GM21526 (cell line): Measurements from ENCODE around the gene MCFD2.
"Not testable (repeated sequence)": the region's sequence is repeated elsewhere in the genome, so short reads cannot be mapped to it uniquely, and the experiment has no call there.

ENCODE experiments used
- ATAC-seq: cut with Tn5 transposase; IDR thresholded peaks from one replicate; pipeline ENCODE4 v1.9.1; 2021; ENCODE audit warnings: moderate library complexity; ENCODE audit not compliant: unreplicated experiment, low FRiP score

The MCFD2 gene

GRCh38 chr2:46875962-46876689, 39.5 kb downstream of the MCFD2 start:
- ATAC-seq, result not testable (repeated sequence)

GRCh38 chr2:46875226-46875899, 40.2 kb downstream of the MCFD2 start:
- ATAC-seq, result no peak

- ATAC-seq, result no peak
These were observed 41.2 kb downstream of the MCFD2 start for GRCh38 chr2:46874236-46874929.

GRCh38 chr2:46873604-46874068, 42.0 kb downstream of the MCFD2 start:
- ATAC-seq, result no peak

GRCh38 chr2:46872902-46873603, 42.6 kb downstream of the MCFD2 start:
- ATAC-seq, result no peak

GRCh38 chr2:46871976-46872381, 43.6 kb downstream of the MCFD2 start:
- ATAC-seq, result no peak

- ATAC-seq, result no peak
These were observed 45.4 kb downstream of the MCFD2 start for GRCh38 chr2:46870051-46870839.

GRCh38 chr2:46869621-46870020, 46.0 kb downstream of the MCFD2 start:
- ATAC-seq, result no peak

GRCh38 chr2:46866770-46867246, 48.8 kb downstream of the MCFD2 start:
- no peak for ATAC-seq

GRCh38 chr2:46865181-46865970, 50.2 kb downstream of the MCFD2 start:
- no peak for ATAC-seq

- no peak for ATAC-seq
These were observed 51.7 kb downstream of the MCFD2 start for GRCh38 chr2:46863882-46864281.

- ATAC-seq, result no peak
These were observed 53.1 kb downstream of the MCFD2 start for GRCh38 chr2:46862514-46862913.

GRCh38 chr2:46861916-46862315, 53.7 kb downstream of the MCFD2 start:
- no peak for ATAC-seq

GRCh38 chr2:46859482-46859881, 56.1 kb downstream of the MCFD2 start:
- ATAC-seq, result no peak

- no peak for ATAC-seq
These were observed 56.9 kb downstream of the MCFD2 start for GRCh38 chr2:46858702-46859090.

- ATAC-seq, result no peak
These were observed 57.5 kb downstream of the MCFD2 start for GRCh38 chr2:46857871-46858701.

- no peak for ATAC-seq
These were observed 59.3 kb downstream of the MCFD2 start for GRCh38 chr2:46856336-46856735.

GRCh38 chr2:46855805-46856204, 59.8 kb downstream of the MCFD2 start:
- no peak for ATAC-seq
